ENCODE data around the gene ICE2.

ICE2 gene

DNA sequence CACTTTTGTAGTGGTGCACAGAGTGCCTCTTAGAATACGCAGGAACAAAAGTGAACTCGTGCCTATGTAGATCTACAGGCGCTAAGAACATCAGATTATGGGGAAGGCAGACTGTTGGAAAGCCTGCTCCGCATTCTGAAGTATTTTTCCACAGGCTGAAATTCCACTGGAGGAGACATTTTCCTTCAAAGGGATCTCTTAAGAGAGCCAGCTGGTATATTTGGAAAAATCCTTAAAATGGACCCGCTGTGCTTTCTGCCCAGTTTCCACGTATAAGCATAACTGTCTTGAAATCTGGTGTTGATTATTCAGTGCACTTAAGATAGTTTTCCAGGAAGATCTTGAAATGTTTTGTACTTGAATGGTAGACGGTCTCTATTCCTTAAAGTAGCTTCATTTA is 34.7 kb upstream of the ICE2 start:
- Mint-ChIP-seq H3K4me1 (peaks cover 23% of the 10 kb centered on the region), H3K9me3 (no peaks in the 10 kb centered on the region), H3K27ac (no peak overlapping the region), H3K27me3 (no peaks in the 10 kb centered on the region), H3K4me3 (no peak overlapping the region), H3K36me3 (peaks cover 49% of the 10 kb centered on the region)
- no peak for DNase-seq
- CTCF ChIA-PET, result interaction anchor here (1.3 kb wide), 1 partner anchor 154 kb away, joined by 3 read pairs; no protein-coding TSS in a partner anchor

DNA sequence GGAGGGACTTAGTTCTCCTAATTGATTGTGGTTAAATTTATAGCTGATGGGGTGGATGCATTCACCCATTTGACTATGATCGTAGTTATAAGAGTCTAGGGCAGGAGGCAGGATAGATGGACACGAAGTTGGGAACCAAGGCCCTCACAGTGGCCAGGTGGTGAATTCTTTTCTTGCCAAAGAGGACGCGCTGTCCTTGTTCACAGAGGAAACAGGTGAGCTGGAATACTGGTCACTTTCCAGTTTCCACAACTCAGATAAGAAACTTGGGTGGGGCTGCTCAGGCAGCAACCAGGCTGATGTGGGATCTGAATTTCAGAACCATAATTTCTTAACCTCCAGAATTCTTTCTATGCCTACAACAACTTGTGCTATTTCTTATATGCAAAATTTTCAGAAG is 34.0 kb upstream of the ICE2 start:
- CTCF ChIA-PET, result interaction anchor here (0.7 to 1.3 kb wide), 2 partner anchors 154 to 741 kb away, joined by 3 read pairs; no protein-coding TSS in a partner anchor
- Mint-ChIP-seq H3K27ac (no peak overlapping the region), H3K4me3 (no peak overlapping the region), H3K27me3 (no peaks in the 10 kb centered on the region), H3K4me1 (peaks cover 28% of the 10 kb centered on the region), H3K36me3 (peaks cover 49% of the 10 kb centered on the region), H3K9me3 (no peaks in the 10 kb centered on the region)
- DNase-seq, result no peak

DNA sequence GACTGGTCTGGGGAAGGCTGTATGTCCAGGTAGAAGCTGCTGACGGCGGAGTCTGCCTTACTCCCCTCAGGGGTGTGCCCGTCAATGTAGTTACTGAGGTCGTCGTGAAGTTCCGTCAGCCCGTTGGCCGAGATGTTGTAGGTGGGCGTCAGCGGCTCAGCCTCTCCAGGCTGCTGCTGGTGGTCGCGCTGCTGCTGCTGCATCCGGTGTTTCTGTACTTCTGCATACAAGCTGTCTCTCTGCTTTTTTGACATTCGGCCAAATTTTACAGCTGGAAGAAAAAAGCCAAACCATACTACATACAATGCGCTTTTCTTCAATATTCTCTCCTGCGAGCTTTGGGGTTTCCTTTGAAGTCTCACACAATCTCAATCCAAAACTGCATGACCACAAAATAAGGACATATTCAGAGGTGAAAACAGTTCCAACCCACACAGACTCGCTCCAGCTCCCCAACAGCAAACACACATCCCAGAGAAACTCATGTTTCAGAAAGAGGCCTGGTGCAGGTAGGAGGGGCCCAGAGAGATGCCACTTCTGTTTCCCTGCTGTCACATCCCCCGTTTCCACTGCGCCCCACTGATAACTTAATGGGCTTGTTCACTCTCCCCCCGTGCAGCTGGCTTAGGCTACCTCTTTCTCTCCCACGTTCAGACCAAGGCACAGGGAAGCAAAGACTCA is 32.5 kb upstream of the ICE2 start:
- no peak for DNase-seq
- Mint-ChIP-seq H3K4me3 (no peak overlapping the region), H3K9me3 (no peaks in the 10 kb centered on the region), H3K27ac (peak overlapping the region; percentile 37), H3K27me3 (no peaks in the 10 kb centered on the region), H3K36me3 (peaks cover 54% of the 10 kb centered on the region), H3K4me1 (peaks cover 40% of the 10 kb centered on the region)
- CTCF ChIA-PET, result interaction anchor here (0.7 to 2.9 kb wide), 3 partner anchors 9 to 152 kb away, joined by 3 to 24 read pairs (median 8); no protein-coding TSS in a partner anchor

DNA sequence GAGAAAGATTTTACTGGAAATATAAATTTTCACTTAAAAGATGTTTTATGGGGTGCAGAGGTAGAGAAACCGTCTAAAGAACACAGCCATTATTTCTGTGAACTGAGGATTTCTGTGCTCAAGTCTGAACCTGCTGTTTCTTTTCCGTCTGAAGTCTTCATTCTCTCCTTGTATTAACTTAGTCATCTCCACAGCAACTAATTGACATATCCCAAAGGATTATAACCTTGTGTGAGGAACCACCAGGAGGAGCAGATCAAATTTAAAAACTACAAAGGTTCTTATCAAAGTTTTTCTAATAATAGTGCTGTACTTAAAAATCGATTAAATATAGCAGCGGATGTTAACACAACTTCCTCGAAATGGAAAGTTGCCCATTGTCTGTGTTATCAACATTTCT is 31.1 kb upstream of the ICE2 start:
- Mint-ChIP-seq H3K27me3 (no peaks in the 10 kb centered on the region), H3K27ac (no peak overlapping the region), H3K36me3 (peaks cover 65% of the 10 kb centered on the region), H3K9me3 (no peaks in the 10 kb centered on the region), H3K4me1 (peaks cover 41% of the 10 kb centered on the region), H3K4me3 (no peak overlapping the region)
- CTCF ChIA-PET, result interaction anchor here (2.5 to 4.6 kb wide), 5 partner anchors 10 to 422 kb away, joined by 8 to 54 read pairs (median 13); no protein-coding TSS in a partner anchor
- no peak for DNase-seq

DNA sequence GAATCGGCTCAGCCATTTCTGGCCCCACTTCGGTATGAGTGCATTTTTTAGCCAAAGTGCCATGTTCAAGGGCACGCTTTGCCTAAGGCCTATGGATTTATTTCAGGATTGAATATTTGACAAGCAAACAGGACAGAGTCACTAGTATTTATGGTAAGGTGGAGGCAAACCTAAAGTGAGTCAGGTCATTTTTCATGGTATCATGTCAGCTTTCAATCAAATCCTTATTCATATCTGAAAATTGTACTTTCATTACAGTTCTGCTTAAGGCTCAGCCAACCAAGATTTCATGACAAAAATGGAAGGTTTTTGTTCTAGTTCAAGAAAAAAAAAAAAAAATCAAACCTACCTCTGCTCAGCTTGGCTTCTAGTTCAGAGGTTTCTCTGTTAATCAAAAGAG is 30.5 kb upstream of the ICE2 start:
- Mint-ChIP-seq H3K9me3 (no peaks in the 10 kb centered on the region), H3K4me1 (peaks cover 41% of the 10 kb centered on the region), H3K27ac (no peak overlapping the region), H3K4me3 (no peak overlapping the region), H3K36me3 (peaks cover 70% of the 10 kb centered on the region), H3K27me3 (no peaks in the 10 kb centered on the region)
- no peak for DNase-seq
- CTCF ChIA-PET, result interaction anchor here (1.1 to 4.6 kb wide), 12 partner anchors 8 to 1324 kb away, joined by 3 to 54 read pairs (median 10); no protein-coding TSS in a partner anchor

DNA sequence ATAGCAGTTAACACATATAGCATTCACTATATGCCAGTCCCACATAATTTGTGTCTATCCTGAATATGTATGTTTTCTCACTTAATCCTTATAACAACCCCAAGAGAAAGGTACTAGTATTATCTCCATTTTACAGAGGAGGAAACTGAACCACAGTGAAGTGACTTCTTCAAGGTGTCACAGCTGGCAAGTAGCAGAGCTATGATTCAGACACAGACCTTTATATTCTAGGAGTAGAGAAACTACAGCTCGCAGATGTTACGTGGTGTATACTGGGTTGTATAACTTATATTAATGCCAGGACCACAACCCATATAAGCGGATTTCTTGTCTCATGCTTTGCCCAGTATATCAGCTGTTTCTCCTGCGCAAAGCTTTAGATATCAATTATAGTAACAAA is 29.5 kb upstream of the ICE2 start:
- peaks cover 63% of the 10 kb centered on the region for H3K36me3 Mint-ChIP-seq
- H3K4me3 Mint-ChIP-seq, result no peak overlapping the region
- no peaks in the 10 kb centered on the region for H3K9me3 Mint-ChIP-seq
- H3K4me1 Mint-ChIP-seq, result peaks cover 41% of the 10 kb centered on the region
- DNase-seq, result no peak
- no peaks in the 10 kb centered on the region for H3K27me3 Mint-ChIP-seq
- no peak overlapping the region for H3K27ac Mint-ChIP-seq
- CTCF ChIA-PET, result interaction anchor here (0.9 to 4.6 kb wide), 22 partner anchors 9 to 1325 kb away, joined by 3 to 54 read pairs (median 4); no protein-coding TSS in a partner anchor

DNA sequence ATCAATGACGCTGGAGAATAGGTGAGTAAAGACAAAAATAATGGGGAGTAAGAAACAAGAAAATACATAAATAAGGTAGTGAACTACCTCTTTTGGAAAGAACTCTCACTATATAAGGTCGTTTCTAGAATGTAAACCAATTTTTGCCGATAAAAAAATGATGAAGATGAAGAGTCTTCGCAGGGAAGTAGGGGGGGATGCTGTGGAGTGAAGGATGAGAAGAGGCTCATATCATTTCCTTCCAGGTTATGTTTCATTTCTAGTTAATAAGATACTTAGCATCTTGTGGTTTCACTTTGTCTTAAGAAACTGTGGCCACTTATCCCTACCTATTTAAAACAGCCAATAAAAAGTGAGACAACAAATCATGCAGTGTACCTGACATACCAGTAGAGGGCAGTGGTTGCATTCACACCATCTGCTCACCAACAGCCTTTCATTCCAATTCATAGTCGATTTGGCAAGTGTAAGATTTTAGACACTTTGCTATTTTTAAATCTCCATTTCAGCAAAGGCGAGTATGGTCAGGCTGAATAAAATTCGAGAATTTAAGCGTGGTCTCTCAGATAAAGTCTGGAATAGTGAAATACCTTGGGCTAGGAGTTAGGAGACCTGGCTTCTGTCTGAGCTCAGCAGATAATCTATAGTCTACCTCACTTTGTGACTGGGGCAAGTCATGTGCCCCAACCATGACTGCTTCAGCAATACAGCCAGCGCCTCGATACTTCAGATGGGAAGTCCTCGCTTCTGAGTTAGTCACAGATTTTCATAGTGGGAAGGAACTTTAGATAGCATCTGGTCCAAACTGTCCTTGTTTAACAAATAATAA is 28.9 kb upstream of the ICE2 start:
- H3K9me3 Mint-ChIP-seq, result no peaks in the 10 kb centered on the region
- H3K27me3 Mint-ChIP-seq, result no peaks in the 10 kb centered on the region
- H3K4me3 Mint-ChIP-seq, result no peak overlapping the region
- peaks cover 65% of the 10 kb centered on the region for H3K36me3 Mint-ChIP-seq
- peaks cover 41% of the 10 kb centered on the region for H3K4me1 Mint-ChIP-seq
- peak overlapping the region; percentile 84 for H3K27ac Mint-ChIP-seq
- CTCF ChIA-PET, result interaction anchor here (0.9 to 4.6 kb wide), 21 partner anchors 10 to 424 kb away, joined by 3 to 54 read pairs (median 5); no protein-coding TSS in a partner anchor
- peak; percentile 64 for DNase-seq

DNA sequence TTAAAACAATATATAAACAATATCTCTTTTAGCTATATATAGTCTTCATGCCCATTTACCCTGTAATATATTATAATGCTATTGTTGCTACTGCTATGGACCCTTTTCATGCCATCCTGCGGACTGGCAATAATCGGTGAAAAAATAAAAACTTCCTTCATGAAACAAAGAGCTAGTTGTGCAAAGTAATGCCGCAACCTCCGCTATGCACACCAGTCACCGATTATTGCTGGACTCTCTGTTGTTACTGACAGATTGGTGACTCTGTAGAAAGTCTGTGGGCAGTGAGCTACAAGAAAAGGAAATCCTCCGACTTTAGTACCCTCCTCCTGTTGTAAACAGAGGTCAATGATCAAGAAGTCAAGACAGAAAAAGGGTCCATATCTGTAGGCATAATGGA is 17.9 kb upstream of the ICE2 start:
- no peaks in the 10 kb centered on the region for H3K9me3 Mint-ChIP-seq
- H3K27me3 Mint-ChIP-seq, result no peaks in the 10 kb centered on the region
- no peak overlapping the region for H3K4me3 Mint-ChIP-seq
- CTCF ChIA-PET, result interaction anchor here (0.5 to 1.6 kb wide), 6 partner anchors 14 to 208 kb away, joined by 3 to 4 read pairs (median 4); no protein-coding TSS in a partner anchor
- DNase-seq, result no peak
- no peaks in the 10 kb centered on the region for H3K4me1 Mint-ChIP-seq
- no peak overlapping the region for H3K27ac Mint-ChIP-seq
- peaks cover 46% of the 10 kb centered on the region for H3K36me3 Mint-ChIP-seq

DNA sequence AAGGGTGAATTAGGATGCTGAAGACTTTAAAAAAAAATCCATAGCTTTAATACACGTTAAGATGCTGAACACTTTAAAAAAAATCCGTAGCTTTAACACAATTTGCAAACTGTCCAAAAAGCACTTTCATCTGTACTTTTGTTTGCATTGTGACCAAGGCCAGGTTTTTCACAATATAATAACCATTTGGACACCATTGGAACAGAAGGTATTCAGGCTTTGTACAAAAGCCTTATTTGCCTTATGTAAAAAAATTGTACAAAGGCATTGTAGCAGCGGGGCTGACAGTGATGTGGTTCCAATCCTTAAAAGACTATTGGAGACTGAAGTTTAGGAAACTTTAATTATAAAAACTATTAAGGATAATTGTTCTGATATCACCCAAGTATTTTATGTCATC is 15.2 kb upstream of the ICE2 start:
- Mint-ChIP-seq H3K27me3 (no peaks in the 10 kb centered on the region), H3K27ac (no peak overlapping the region), H3K36me3 (peaks cover 36% of the 10 kb centered on the region), H3K9me3 (no peaks in the 10 kb centered on the region), H3K4me3 (no peak overlapping the region), H3K4me1 (no peaks in the 10 kb centered on the region)
- CTCF ChIA-PET, result no interaction called here
- no peak for DNase-seq

DNA sequence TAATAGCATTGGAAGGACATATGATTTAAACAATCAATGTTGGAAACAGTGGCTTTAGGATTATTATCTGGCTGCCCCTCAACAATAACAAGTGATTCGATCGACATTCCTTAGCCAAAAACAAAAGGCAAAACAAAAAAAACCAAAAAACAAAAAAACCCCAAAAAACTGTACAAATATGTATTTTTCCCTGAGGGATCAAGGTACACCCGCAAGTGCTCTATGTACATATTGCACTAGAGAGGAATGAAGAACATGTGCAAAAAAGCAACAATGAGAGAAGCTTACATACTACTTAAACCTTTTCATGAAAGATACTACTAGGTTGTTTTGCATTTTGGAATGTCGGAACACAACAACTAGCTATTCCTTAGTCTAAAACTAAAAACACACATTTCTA is 14.2 kb upstream of the ICE2 start:
- Mint-ChIP-seq H3K27ac (no peak overlapping the region), H3K36me3 (peaks cover 39% of the 10 kb centered on the region), H3K4me3 (no peak overlapping the region), H3K4me1 (no peaks in the 10 kb centered on the region), H3K27me3 (no peaks in the 10 kb centered on the region), H3K9me3 (no peaks in the 10 kb centered on the region)
- DNase-seq, result no peak
- CTCF ChIA-PET, result no interaction called here

DNA sequence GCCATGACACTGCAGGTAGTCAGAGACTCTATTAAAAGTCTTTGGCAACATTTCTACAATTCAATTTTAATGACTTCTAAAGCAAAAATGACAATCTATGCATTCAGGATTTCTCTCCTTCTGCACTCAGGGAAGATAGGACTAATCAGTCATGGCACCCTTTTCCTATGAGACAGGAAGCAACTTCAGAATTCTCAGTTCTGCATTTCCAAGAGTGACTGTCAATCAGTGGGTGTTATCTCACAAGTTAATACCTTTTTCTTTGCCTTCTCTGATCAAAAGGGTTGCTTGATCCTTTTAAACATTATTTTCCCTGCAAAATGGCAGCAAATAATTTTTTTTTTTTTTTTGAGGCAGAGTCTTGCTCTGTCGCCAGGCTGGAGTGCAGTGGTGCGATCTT is 7.8 kb upstream of the ICE2 start:
- Mint-ChIP-seq H3K4me1 (peaks cover 15% of the 10 kb centered on the region), H3K4me3 (no peak overlapping the region), H3K27ac (no peak overlapping the region), H3K36me3 (peaks cover 15% of the 10 kb centered on the region), H3K9me3 (no peaks in the 10 kb centered on the region), H3K27me3 (no peaks in the 10 kb centered on the region)
- DNase-seq, result no peak
- CTCF ChIA-PET, result no interaction called here

DNA sequence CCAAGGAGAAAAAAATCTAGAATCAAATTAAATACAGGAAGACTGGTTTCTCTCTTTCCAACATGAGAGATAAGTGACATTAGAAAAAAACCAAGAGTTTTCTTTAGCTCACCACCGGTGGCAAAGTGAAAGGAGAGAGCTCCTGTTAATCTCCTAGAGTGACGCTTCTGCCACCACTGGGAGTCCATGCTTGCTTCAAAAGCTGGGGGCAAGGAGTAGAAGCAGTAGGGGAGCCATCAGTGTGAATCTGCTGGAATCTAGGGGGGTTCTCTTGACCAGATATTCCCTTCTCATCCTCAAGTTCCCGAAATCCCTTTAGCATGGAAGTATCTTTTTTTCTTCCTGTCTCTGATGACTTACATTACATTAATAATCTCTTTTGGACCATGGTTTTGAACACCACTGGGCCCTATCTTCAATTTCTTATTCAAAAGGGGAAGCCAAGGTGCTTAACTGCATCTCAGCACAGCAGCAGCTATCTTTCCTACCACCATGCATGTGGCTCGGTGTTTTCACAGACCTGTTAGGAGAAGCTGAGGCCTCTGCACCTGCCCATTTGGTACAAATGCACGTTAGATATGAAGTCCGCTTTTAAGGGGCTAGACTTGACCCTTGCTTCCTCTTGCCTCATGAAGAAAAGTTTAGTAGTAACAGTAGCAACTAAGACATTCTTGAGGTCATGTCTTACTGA is 6.6 kb upstream of the ICE2 start:
- H3K9me3 Mint-ChIP-seq, result no peaks in the 10 kb centered on the region
- no peak overlapping the region for H3K27ac Mint-ChIP-seq
- H3K4me1 Mint-ChIP-seq, result peaks cover 22% of the 10 kb centered on the region
- DNase-seq, result no peak
- peaks cover 12% of the 10 kb centered on the region for H3K36me3 Mint-ChIP-seq
- H3K27me3 Mint-ChIP-seq, result no peaks in the 10 kb centered on the region
- H3K4me3 Mint-ChIP-seq, result no peak overlapping the region
- CTCF ChIA-PET, result interaction anchor here (0.9 kb wide), 1 partner anchor 128 kb away, joined by 3 read pairs; no protein-coding TSS in a partner anchor

DNA sequence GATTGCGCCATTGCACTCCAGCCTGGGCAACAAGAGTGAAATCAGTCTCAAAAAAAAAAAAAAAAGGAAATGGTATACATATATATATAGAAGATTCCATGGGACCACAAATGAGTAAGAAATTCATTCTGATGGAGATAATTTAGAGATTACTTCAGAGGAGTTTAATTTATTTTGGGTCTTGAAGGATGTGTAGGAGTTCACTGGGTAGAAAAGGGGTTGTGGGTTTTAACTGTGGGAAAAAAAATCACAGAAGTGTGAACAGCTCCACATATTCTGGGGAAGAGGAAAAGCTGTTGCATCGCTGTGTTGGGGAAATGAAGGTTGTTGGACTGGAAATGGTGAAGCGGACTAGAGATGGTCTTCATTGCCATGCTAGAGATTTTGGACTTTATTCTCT is 4.1 kb upstream of the ICE2 start:
- no peaks in the 10 kb centered on the region for H3K27me3 Mint-ChIP-seq
- H3K4me1 Mint-ChIP-seq, result peaks cover 40% of the 10 kb centered on the region
- no peak overlapping the region for H3K4me3 Mint-ChIP-seq
- no peak overlapping the region for H3K27ac Mint-ChIP-seq
- no peak for DNase-seq
- CTCF ChIA-PET, result interaction anchor here (0.7 to 1.8 kb wide), 3 partner anchors 13 to 121 kb away, joined by 3 to 5 read pairs (median 4); no protein-coding TSS in a partner anchor
- H3K9me3 Mint-ChIP-seq, result no peaks in the 10 kb centered on the region
- H3K36me3 Mint-ChIP-seq, result peaks cover 9% of the 10 kb centered on the region

DNA sequence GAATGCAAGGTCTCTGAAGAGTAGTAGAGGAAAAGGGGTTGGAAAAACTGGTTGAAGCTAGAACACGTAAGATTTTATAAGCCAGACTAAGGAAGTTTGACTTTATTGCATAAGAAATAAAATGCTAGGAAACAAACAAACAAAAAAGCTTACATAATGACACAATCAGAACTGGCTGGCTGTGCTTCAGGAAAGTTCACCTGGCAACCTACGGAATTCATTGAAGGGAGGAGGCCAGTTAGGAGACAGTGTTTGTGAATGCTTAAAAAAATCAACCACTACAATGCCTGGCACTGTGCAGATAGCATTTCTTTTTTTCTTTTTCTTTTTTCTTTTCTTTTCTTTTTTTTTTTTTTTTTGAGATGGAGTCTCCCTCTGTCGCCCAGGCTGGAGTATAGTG is 1.9 kb upstream of the ICE2 start:
- CTCF ChIA-PET, result interaction anchor here (0.9 kb wide), 1 partner anchor 40 kb away, joined by 3 read pairs; no protein-coding TSS in a partner anchor
- no peak overlapping the region for H3K4me3 Mint-ChIP-seq
- H3K9me3 Mint-ChIP-seq, result no peaks in the 10 kb centered on the region
- peaks cover 17% of the 10 kb centered on the region for H3K36me3 Mint-ChIP-seq
- H3K4me1 Mint-ChIP-seq, result peaks cover 59% of the 10 kb centered on the region
- DNase-seq, result no peak
- H3K27ac Mint-ChIP-seq, result peak overlapping the region; percentile 92
- H3K27me3 Mint-ChIP-seq, result no peaks in the 10 kb centered on the region
